HepG2 (cell line): Measurements from ENCODE around the gene EXOC3. TPM values are rescaled to one million over a fixed set of nuclear protein-coding genes. Genes with fewer than 3 reads are reported as not detected.

Source experiments
- ATAC-seq: fragments of 200-7000 bp; cut with Tn5 transposase; 3 replicates; pipeline ENCODE4 v1.9.1; 2020; ENCODE audit warnings: mild to moderate bottlenecking, moderate library complexity
- BruUV-seq: library from RNA; stranded (reverse); fragments of 400-500 nt; replicated peaks from 2 replicates; lab custom pipeline; 2021; lab: Mats Ljungman, UMichigan
- CTCF ChIA-PET: fragments of 300-600 bp; formaldehyde crosslinking; extraction: SDS; loops from one replicate; lab custom pipeline; 2021; ENCODE audit warnings: low total read pairs, inconsistent platforms, low intra/inter-chr PET ratio; lab: Yijun Ruan, JAX
- POLR2A ChIA-PET: fragments of 350-600 bp; sonication (Branson Sonifier 250); formaldehyde crosslinking; loops from one replicate; lab custom pipeline; 2020; ENCODE audit warnings: antibody characterized with exemption, inconsistent platforms; lab: Yijun Ruan, JAX
- DNase-seq: peaks from one replicate; pipeline ENCODE4 v3.0.0-alpha.2; 2015; ENCODE audit warnings: low spot score
- FAIRE-seq: peaks from 3 replicates; lab custom pipeline; 2011; peaks lifted over from hg19 to GRCh38; lab: Jason Lieb, UNC
- H2AFZ ChIP-seq: one replicate; pipeline ENCODE4 v1.6.1; 2011; ENCODE audit warnings: low read length, inconsistent platforms
- H3K27ac ChIP-seq: fragments of 300-600 bp; 3 replicates; pipeline ENCODE4 v1.8.0; 2011; ENCODE audit warnings: mixed run types, mild to moderate bottlenecking, mixed read lengths, low read length, inconsistent platforms; ENCODE audit not compliant: insufficient read depth; ENCODE audit errors: extremely low read length
- H3K27me3 ChIP-seq, 2 experiments: fragments of 200-600 bp in 1 of 2; 2 replicates in 1 of 2; 3 replicates in 1 of 2; pipeline versions ENCODE4 v1.6.0 to v1.8.0; 2011; ENCODE audit warnings: low read length in 2 of 2, mild to moderate bottlenecking in 2 of 2, moderate library complexity in 2 of 2, inconsistent platforms in 1 of 2; ENCODE audit not compliant: insufficient read depth in 2 of 2, control insufficient read depth in 1 of 2
- H3K36me3 ChIP-seq, 2 experiments: fragments of 200-600 bp in 1 of 2; replicated peaks in 1 of 2; 2 replicates in 1 of 2; 3 replicates in 1 of 2; pipeline versions ENCODE4 v1.5.1 to v1.8.0; 2011; ENCODE audit warnings: low read length in 2 of 2, inconsistent platforms in 1 of 2; ENCODE audit not compliant: insufficient read depth in 2 of 2, control insufficient read depth in 1 of 2
- H3K4me1 ChIP-seq: 2 replicates; pipeline ENCODE4 v1.5.1; 2012; ENCODE audit warnings: low read length, inconsistent platforms; ENCODE audit not compliant: insufficient read depth
- H3K4me2 ChIP-seq: 2 replicates; pipeline ENCODE4 v1.6.0; 2011; ENCODE audit warnings: low read depth, low read length, inconsistent platforms
- H3K4me3 ChIP-seq, 3 experiments: fragments of 200-600 bp in 1 of 3; sonication (generic), shearing (Covaris generic) in 1 of 3; replicated peaks in 1 of 3; 2 replicates each; pipeline ENCODE4 v1.5.1; 2011 to 2016; ENCODE audit warnings: low read length in 3 of 3, inconsistent platforms in 2 of 3, low read depth in 2 of 3, mild to moderate bottlenecking in 2 of 3, control low read depth in 1 of 3, mixed read lengths in 1 of 3; ENCODE audit not compliant: insufficient read depth in 1 of 3
- H3K79me2 ChIP-seq: one replicate; pipeline ENCODE4 v1.6.1; 2011; ENCODE audit warnings: low read length, inconsistent platforms; ENCODE audit not compliant: insufficient read depth
- H3K9ac ChIP-seq: 2 replicates; pipeline ENCODE4 v1.6.0; 2011; ENCODE audit warnings: mild to moderate bottlenecking, low read depth, low read length, inconsistent platforms; ENCODE audit not compliant: insufficient read depth
- H3K9me3 ChIP-seq: 2 replicates; pipeline ENCODE4 v1.5.1; 2012; ENCODE audit warnings: mild to moderate bottlenecking, low read length
- H4K20me1 ChIP-seq: 2 replicates; pipeline ENCODE4 v1.6.0; 2011; ENCODE audit warnings: inconsistent platforms, mild to moderate bottlenecking, low read length, moderate library complexity; ENCODE audit not compliant: insufficient read depth
- ARNT ChIP-seq: fragments of 450-650 bp; IDR thresholded peaks from 2 replicates; pipeline ENCODE4 v1.6.1; 2017
- CHD4 ChIP-seq: fragments of 200-600 bp; sonication (generic); IDR thresholded peaks from 2 replicates; pipeline ENCODE4 v1.7.0; 2017; ENCODE audit warnings: mild to moderate bottlenecking, low read length, borderline replicate concordance
- EHMT2 ChIP-seq: fragments of 200-600 bp; sonication (generic); IDR thresholded peaks from 2 replicates; pipeline ENCODE4 v1.7.0; 2017; ENCODE audit warnings: antibody characterized with exemption, low read depth, low read length, borderline replicate concordance
- KDM2A ChIP-seq: sonication (generic); formaldehyde crosslinking; IDR thresholded peaks from 2 replicates; pipeline ENCODE4 v1.4.0; 2020; ENCODE audit warnings: low read depth, missing genetic modification reagents, borderline replicate concordance
- TBX3 ChIP-seq: fragments of 450-650 bp; IDR thresholded peaks from 2 replicates; pipeline ENCODE4 v1.6.1; 2017; ENCODE audit warnings: antibody characterized with exemption, mild to moderate bottlenecking, inconsistent platforms, borderline replicate concordance
- ZNF569 ChIP-seq: sonication (generic); formaldehyde crosslinking; IDR thresholded peaks from 2 replicates; pipeline ENCODE4 v1.5.0; 2020; ENCODE audit warnings: mild to moderate bottlenecking, missing genetic modification reagents, moderate library complexity, borderline replicate concordance
- ZNF772 ChIP-seq: sonication (generic); formaldehyde crosslinking; IDR thresholded peaks from 2 replicates; pipeline ENCODE4 v1.5.0; 2020; ENCODE audit warnings: mild to moderate bottlenecking, missing genetic modification reagents
- ZSCAN12 ChIP-seq: sonication (generic); formaldehyde crosslinking; IDR thresholded peaks from 2 replicates; pipeline ENCODE4 v1.9.0; 2021; ENCODE audit warnings: mild to moderate bottlenecking, missing genetic modification reagents
- WGBS: methylation state at CpG from one replicate; pipeline ENCODE4 v1.1.6; 2017; ENCODE audit warnings: low lambda C conversion rate; 5-methylcytosine and 5-hydroxymethylcytosine counted together
- in situ Hi-C: cut with HindIII; loops from 2 replicates; pipeline ENCODE4 v1.10.0; 2017; ENCODE audit warnings: low pct_unique_long_range_greater_than_20kb; ENCODE audit not compliant: extremely low pct_ligation_motif_present
- intact Hi-C: fragments of 100-400 bp; cut with micrococcal nuclease; formaldehyde crosslinking; loops from one replicate; pipeline ENCODE4 v1.10.0; 2022; ENCODE audit not compliant: unreplicated experiment
- polyA plus RNA-seq, 8 experiments: library from polyadenylated mRNA; depleted of rRNA in 3 of 8; stranded (reverse) in 7 of 8; unstranded in 1 of 8; fragments of >200 nt; fragmentation: Illumina TruSeq in 4 of 8; extraction: Trizol in 4 of 8; gene quantifications; 2 replicates each; pipeline versions ENCODE4 v1.2.1 to v1.2.3, GENCODE V29; 2011 to 2016; ENCODE audit warnings: low read depth in 4 of 8, missing spikeins in 1 of 8, mixed read lengths in 1 of 8; ENCODE audit not compliant: insufficient read depth in 1 of 8
- total RNA-seq, 5 experiments: library from RNA; depleted of rRNA; stranded (reverse); fragments of >200 nt; fragmentation: Illumina TruSeq; extraction: Trizol; gene quantifications; 2 replicates each; pipeline ENCODE4 v1.2.3, GENCODE V29; 2016; ENCODE audit warnings: low read depth in 1 of 5
- TF ChIP-seq, protein P1 (sequence below): sonication (generic); formaldehyde crosslinking; IDR thresholded peaks from 2 replicates; pipeline ENCODE4 v1.4.0; 2020; ENCODE audit warnings: missing genetic modification reagents
- TF ChIP-seq, protein P2 (sequence below): sonication (generic); formaldehyde crosslinking; IDR thresholded peaks from 2 replicates; pipeline ENCODE4 v1.5.1; 2020; ENCODE audit warnings: missing genetic modification reagents, mild to moderate bottlenecking, borderline replicate concordance
- TF ChIP-seq, protein P3 (sequence below): fragments of 450-650 bp; IDR thresholded peaks from 2 replicates; pipeline ENCODE4 v1.6.1; 2017; ENCODE audit warnings: mild to moderate bottlenecking

EXOC3 gene
- total and polyA plus RNA-seq, 2 of the 13 experiments (the other 11 are each of a cell fraction or from before 2014, with no cell fraction given), result 9.2 to 20.5 TPM

DNA sequence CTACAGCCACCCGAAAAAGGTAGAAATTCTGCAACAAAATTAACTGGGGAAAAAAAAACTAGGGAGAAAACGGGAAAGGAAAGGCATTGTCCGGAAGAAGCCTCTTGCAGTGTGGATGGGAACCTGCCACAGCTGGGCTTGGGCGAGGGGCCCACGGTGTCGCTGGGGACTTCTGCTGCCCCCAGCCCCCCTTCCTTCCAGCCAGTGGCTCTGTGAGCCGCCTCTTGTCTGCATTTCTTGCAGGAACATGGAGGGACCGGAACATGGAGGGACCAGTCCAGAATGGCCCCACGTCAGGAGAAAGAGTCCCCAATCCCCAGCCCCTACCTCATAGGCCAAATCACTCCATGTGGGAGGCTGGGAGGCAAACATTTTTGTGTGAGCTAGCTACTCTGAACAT is 36.9 kb upstream of the EXOC3 start:
- intact Hi-C loops, result no loop called here
- no peaks in the 10 kb centered on the region for H3K27me3 ChIP-seq
- no peaks in the 10 kb centered on the region for H3K4me1 ChIP-seq
- no peak overlapping the region for H3K27ac ChIP-seq
- ChIA-PET POLR2A (no interaction called here), CTCF (no interaction called here)
- no TSS peak for BruUV-seq
- 70% methylated on average over 9 of the region's 9 CpGs for WGBS
- no peak for FAIRE-seq
- no peak overlapping the region for H3K4me3 ChIP-seq
- ATAC-seq, result no peak
- DNase-seq, result no peak
- H3K36me3 ChIP-seq, result no peaks in the 10 kb centered on the region
- H4K20me1 ChIP-seq, result no peaks in the 10 kb centered on the region
- H2AFZ ChIP-seq, result no peak overlapping the region
- no peak overlapping the region for H3K9ac ChIP-seq
- H3K4me2 ChIP-seq, result no peak overlapping the region
- no peaks in the 10 kb centered on the region for H3K9me3 ChIP-seq
- in situ Hi-C loops, result no loop called here
- H3K79me2 ChIP-seq, result no peaks in the 10 kb centered on the region
- no peak for TF ChIP-seq ARNT
- TF ChIP-seq ZSCAN12 (CRISPR knock-in tag), result no peak
- TF ChIP-seq TBX3, result no peak
- TF ChIP-seq, protein P1, sequence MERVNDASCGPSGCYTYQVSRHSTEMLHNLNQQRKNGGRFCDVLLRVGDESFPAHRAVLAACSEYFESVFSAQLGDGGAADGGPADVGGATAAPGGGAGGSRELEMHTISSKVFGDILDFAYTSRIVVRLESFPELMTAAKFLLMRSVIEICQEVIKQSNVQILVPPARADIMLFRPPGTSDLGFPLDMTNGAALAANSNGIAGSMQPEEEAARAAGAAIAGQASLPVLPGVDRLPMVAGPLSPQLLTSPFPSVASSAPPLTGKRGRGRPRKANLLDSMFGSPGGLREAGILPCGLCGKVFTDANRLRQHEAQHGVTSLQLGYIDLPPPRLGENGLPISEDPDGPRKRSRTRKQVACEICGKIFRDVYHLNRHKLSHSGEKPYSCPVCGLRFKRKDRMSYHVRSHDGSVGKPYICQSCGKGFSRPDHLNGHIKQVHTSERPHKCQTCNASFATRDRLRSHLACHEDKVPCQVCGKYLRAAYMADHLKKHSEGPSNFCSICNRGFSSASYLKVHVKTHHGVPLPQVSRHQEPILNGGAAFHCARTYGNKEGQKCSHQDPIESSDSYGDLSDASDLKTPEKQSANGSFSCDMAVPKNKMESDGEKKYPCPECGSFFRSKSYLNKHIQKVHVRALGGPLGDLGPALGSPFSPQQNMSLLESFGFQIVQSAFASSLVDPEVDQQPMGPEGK (CRISPR knock-in tag), result no peak
- no peak for TF ChIP-seq ZNF569 (CRISPR knock-in tag)
- no peak for TF ChIP-seq EHMT2
- no peak for TF ChIP-seq CHD4
- TF ChIP-seq KDM2A (CRISPR knock-in tag), result no peak
- TF ChIP-seq, protein P2, sequence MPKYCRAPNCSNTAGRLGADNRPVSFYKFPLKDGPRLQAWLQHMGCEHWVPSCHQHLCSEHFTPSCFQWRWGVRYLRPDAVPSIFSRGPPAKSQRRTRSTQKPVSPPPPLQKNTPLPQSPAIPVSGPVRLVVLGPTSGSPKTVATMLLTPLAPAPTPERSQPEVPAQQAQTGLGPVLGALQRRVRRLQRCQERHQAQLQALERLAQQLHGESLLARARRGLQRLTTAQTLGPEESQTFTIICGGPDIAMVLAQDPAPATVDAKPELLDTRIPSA (CRISPR knock-in tag), result no peak
- TF ChIP-seq, protein P3, sequence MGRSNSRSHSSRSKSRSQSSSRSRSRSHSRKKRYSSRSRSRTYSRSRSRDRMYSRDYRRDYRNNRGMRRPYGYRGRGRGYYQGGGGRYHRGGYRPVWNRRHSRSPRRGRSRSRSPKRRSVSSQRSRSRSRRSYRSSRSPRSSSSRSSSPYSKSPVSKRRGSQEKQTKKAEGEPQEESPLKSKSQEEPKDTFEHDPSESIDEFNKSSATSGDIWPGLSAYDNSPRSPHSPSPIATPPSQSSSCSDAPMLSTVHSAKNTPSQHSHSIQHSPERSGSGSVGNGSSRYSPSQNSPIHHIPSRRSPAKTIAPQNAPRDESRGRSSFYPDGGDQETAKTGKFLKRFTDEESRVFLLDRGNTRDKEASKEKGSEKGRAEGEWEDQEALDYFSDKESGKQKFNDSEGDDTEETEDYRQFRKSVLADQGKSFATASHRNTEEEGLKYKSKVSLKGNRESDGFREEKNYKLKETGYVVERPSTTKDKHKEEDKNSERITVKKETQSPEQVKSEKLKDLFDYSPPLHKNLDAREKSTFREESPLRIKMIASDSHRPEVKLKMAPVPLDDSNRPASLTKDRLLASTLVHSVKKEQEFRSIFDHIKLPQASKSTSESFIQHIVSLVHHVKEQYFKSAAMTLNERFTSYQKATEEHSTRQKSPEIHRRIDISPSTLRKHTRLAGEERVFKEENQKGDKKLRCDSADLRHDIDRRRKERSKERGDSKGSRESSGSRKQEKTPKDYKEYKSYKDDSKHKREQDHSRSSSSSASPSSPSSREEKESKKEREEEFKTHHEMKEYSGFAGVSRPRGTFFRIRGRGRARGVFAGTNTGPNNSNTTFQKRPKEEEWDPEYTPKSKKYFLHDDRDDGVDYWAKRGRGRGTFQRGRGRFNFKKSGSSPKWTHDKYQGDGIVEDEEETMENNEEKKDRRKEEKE, result no peak
- no peak for TF ChIP-seq ZNF772 (CRISPR knock-in tag)
